GM23248 (cell line): ENCODE measurements around the gene NFATC2. TPM values are rescaled to one million over a fixed set of nuclear protein-coding genes. Genes with fewer than 3 reads are reported as not detected.
A peak's percentile ranks its signal among the peaks of the same experiment; 100 is the strongest.

Experiments
- DNase-seq: peaks from one replicate; pipeline ENCODE4 v3.0.0-alpha.2; 2015
- H2AFZ ChIP-seq: fragments of 200-600 bp; sonication (generic); 2 replicates; pipeline ENCODE4 v1.6.1; 2016; ENCODE audit warnings: antibody characterized with exemption
- H3F3A ChIP-seq: fragments of 200-600 bp; sonication (generic); 2 replicates; pipeline ENCODE4 v1.6.1; 2016; ENCODE audit warnings: mild to moderate bottlenecking, antibody characterized with exemption, mixed run types; ENCODE audit not compliant: insufficient read depth
- H3K27ac ChIP-seq: fragments of 200-600 bp; sonication (generic); 2 replicates; pipeline ENCODE4 v1.5.1; 2016; ENCODE audit warnings: mild to moderate bottlenecking
- H3K27me3 ChIP-seq: fragments of 200-600 bp; sonication (generic); replicated peaks from 2 replicates; pipeline ENCODE4 v1.6.1; 2016; ENCODE audit warnings: mild to moderate bottlenecking; ENCODE audit not compliant: insufficient read depth
- H3K36me3 ChIP-seq: fragments of 200-600 bp; sonication (generic); 2 replicates; pipeline ENCODE4 v1.6.1; 2016; ENCODE audit warnings: low read depth, mild to moderate bottlenecking
- H3K4me1 ChIP-seq: fragments of 200-600 bp; sonication (generic); 2 replicates; pipeline ENCODE4 v1.6.1; 2016; ENCODE audit warnings: mild to moderate bottlenecking; ENCODE audit not compliant: insufficient read depth
- H3K4me2 ChIP-seq: fragments of 200-600 bp; sonication (generic); one replicate; pipeline ENCODE4 v1.6.1; 2016; ENCODE audit warnings: mild to moderate bottlenecking; ENCODE audit not compliant: unreplicated experiment
- H3K4me3 ChIP-seq: fragments of 200-600 bp; sonication (generic); 2 replicates; pipeline ENCODE4 v1.5.1; 2016; ENCODE audit warnings: mild to moderate bottlenecking
- H3K79me2 ChIP-seq: fragments of 200-600 bp; sonication (generic); 2 replicates; pipeline ENCODE4 v1.6.1; 2016; ENCODE audit warnings: mild to moderate bottlenecking; ENCODE audit not compliant: insufficient read depth
- H3K9ac ChIP-seq: fragments of 200-600 bp; sonication (generic); 2 replicates; pipeline ENCODE4 v1.6.1; 2016; ENCODE audit warnings: mild to moderate bottlenecking
- H3K9me2 ChIP-seq: fragments of 200-600 bp; sonication (generic); 2 replicates; pipeline ENCODE4 v1.6.1; 2016; ENCODE audit warnings: mixed run types, mild to moderate bottlenecking, moderate library complexity; ENCODE audit not compliant: insufficient read depth
- H3K9me3 ChIP-seq: fragments of 200-600 bp; sonication (generic); one replicate; pipeline ENCODE4 v1.6.1; 2017; ENCODE audit warnings: low read depth
- H4K20me1 ChIP-seq: fragments of 200-600 bp; sonication (generic); 2 replicates; pipeline ENCODE4 v1.6.0; 2016; ENCODE audit not compliant: insufficient read depth
- EZH2 ChIP-seq: fragments of 200-600 bp; sonication (generic); IDR thresholded peaks from 2 replicates; pipeline ENCODE4 v1.6.1; 2018; ENCODE audit warnings: antibody characterized with exemption, mild to moderate bottlenecking; ENCODE audit not compliant: insufficient read depth, poor library complexity, severe bottlenecking
- EZH2phosphoT487 ChIP-seq: fragments of 200-600 bp; sonication (generic); IDR thresholded peaks from 2 replicates; pipeline ENCODE4 v1.6.1; 2018; ENCODE audit warnings: antibody characterized with exemption, moderate library complexity, mild to moderate bottlenecking, low read depth; ENCODE audit not compliant: insufficient read depth
- WGBS, 2 experiments: methylation state at CpG; one replicate each; pipeline ENCODE4 v1.1.6; 2015 to 2017; ENCODE audit warnings: low lambda C conversion rate in 2 of 2, low coverage in 1 of 2; ENCODE audit errors: missing lambda C conversion rate in 2 of 2; 5-methylcytosine and 5-hydroxymethylcytosine counted together
- in situ Hi-C: fragments of 300-500 bp; cut with MboI; formaldehyde crosslinking; loops from 2 replicates; pipeline ENCODE4 v1.15.0; 2020
- polyA plus RNA-seq: library from polyadenylated mRNA; unstranded; fragments of >200 nt; fragmentation: Nextera tagmentation; extraction: Ambion mirVana; gene quantifications from 2 replicates; pipeline ENCODE4 v1.2.1, GENCODE V29; 2016
- total RNA-seq: library from RNA; depleted of rRNA; stranded (reverse); fragments of >200 nt; shearing (Covaris generic); gene quantifications from 2 replicates; pipeline ENCODE4 v1.2.3, GENCODE V29; 2014

NFATC2 gene
- total and polyA plus RNA-seq, 2 experiments from 2014 or later, result 0.11 to 0.14 TPM

DNA sequence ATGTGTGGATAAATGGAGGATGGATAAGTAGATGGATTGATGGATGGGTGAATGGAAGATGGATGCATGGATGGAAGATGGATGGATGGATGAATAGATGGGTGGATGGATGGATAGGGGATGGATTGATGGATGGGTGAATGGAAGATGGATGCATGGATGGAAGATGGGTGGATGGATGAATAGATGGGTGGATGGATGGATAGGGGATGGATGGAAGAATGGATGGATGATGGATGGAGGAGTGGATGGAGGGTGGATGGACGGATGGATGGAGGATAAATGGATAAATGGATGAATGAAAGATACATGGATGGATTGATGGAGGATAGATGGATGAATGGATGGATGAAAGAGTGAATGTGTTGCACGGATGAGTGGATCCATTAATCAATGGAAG lies 3.0 kb upstream of the NFATC2 start:
- in situ Hi-C loops, result no loop called here
- DNase-seq, result no peak
- 58 to 65% methylated on average over 2 of the region's 2 CpGs for WGBS, 2 experiments

DNA sequence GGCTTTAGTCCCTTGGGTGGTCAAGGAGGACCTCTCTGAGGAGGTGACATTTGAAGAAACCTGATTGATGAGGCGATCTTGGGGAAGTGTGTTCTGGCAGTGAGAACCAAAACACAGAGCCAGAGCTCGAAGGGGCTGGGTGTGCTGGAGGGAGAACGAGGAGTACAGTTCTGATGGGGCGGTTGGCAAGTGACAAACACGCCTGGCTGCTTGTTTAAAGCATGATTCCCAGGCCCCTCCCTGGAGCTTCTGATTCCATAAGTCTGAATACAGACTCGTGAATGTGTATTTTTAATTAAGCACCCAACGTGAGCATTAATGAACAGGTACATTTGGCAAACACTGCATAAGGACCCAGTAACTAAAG lies 886 bp upstream of the NFATC2 start:
- H3K9ac ChIP-seq, result no peak overlapping the region
- no peak overlapping the region for H3K27ac ChIP-seq
- TF ChIP-seq EZH2phosphoT487, result no peak
- TF ChIP-seq EZH2, result no peak
- no peaks in the 10 kb centered on the region for H3K4me1 ChIP-seq
- no peak overlapping the region for H3K4me2 ChIP-seq
- H4K20me1 ChIP-seq, result no peaks in the 10 kb centered on the region
- in situ Hi-C loops, result no loop called here
- no peak overlapping the region for H3K4me3 ChIP-seq
- no peaks in the 10 kb centered on the region for H3F3A ChIP-seq
- H2AFZ ChIP-seq, result no peak overlapping the region
- no peaks in the 10 kb centered on the region for H3K9me2 ChIP-seq
- H3K36me3 ChIP-seq, result no peaks in the 10 kb centered on the region
- H3K79me2 ChIP-seq, result no peaks in the 10 kb centered on the region
- no peaks in the 10 kb centered on the region for H3K27me3 ChIP-seq
- whole genome bisulfite sequencing, 2 experiments, result 32 to 34% methylated on average over 7 of the region's 7 CpGs
- H3K9me3 ChIP-seq, result no peaks in the 10 kb centered on the region
- no peak for DNase-seq

More for the DNA sequence above, 3.0 kb upstream of the NFATC2 start:
- Histone ChIP-seq H3K4me2 (no peak overlapping the region), H3K9me3 (no peaks in the 10 kb centered on the region), H3K4me1 (no peaks in the 10 kb centered on the region), H4K20me1 (no peaks in the 10 kb centered on the region), H2AFZ (no peak overlapping the region), H3K4me3 (no peak overlapping the region), H3K9ac (no peak overlapping the region), H3K27me3 (no peaks in the 10 kb centered on the region), H3K9me2 (no peaks in the 10 kb centered on the region), H3K27ac (no peak overlapping the region), H3K79me2 (no peaks in the 10 kb centered on the region), H3K36me3 (no peaks in the 10 kb centered on the region), H3F3A (no peaks in the 10 kb centered on the region)
- TF ChIP-seq EZH2phosphoT487 (no peak), EZH2 (no peak)

GRCh38 chr20:51542033-51542570 lies 417 bp downstream of the NFATC2 start:
- in situ Hi-C loops, result no loop called here
- Histone ChIP-seq H2AFZ (no peak overlapping the region), H3K9ac (no peak overlapping the region), H4K20me1 (no peaks in the 10 kb centered on the region), H3K79me2 (no peaks in the 10 kb centered on the region), H3F3A (no peaks in the 10 kb centered on the region), H3K27ac (no peak overlapping the region), H3K4me2 (no peak overlapping the region), H3K4me1 (no peaks in the 10 kb centered on the region), H3K4me3 (no peak overlapping the region), H3K36me3 (no peaks in the 10 kb centered on the region), H3K9me2 (no peaks in the 10 kb centered on the region), H3K9me3 (no peaks in the 10 kb centered on the region), H3K27me3 (no peaks in the 10 kb centered on the region)
- no peak for DNase-seq
- TF ChIP-seq EZH2phosphoT487 (no peak), EZH2 (no peak)
- WGBS, 2 experiments, result 84 to 87% methylated on average over 10 to 27 of the region's 29 CpGs

DNA sequence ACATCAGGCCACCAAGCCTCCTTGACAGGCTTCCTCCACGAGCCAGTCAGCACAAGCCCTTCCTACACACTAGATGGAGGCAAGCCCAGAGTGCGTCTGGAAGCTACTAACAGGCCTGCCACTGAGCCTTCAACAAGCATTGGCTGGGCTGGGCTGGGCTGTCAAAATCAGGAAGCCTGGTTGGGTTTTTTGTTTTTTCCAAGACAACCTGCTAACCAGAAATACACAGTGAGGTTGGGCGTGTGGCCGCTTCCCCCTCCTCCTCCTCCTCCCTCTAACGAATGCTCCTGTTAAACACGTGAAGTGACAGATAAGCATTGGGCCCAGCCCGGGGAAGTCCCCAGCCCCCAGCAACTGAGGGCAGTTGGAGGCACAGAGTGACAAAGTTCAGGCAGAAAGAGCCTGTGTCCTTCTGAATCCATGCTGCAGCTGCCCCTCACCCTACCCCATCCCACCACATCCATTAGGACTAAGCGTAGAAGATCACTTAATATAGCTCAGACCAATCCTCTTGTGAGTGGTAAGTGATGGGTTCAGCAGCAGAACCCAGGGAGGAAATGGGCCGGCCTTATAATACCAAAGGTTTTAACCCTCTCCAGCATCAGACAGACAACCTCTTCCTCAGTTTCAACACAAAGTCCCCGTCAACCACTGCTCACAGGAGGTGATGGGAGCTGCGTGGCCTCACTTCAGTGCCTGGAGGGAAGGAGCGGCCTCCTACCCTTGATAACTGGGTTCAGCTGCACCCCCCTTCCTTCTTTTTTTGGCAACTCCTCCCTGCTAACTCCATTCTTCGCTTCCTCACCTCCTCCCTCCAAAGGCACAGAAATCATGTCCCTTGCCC lies 1.1 kb downstream of the NFATC2 start:
- no peak for TF ChIP-seq EZH2
- TF ChIP-seq EZH2phosphoT487, result no peak
- Histone ChIP-seq H3K27ac (no peak overlapping the region), H3K36me3 (no peaks in the 10 kb centered on the region), H3K79me2 (no peaks in the 10 kb centered on the region), H3K9me3 (no peaks in the 10 kb centered on the region), H3K9me2 (no peaks in the 10 kb centered on the region), H3K4me3 (no peak overlapping the region), H4K20me1 (no peaks in the 10 kb centered on the region), H2AFZ (no peak overlapping the region), H3K27me3 (no peaks in the 10 kb centered on the region), H3K4me2 (no peak overlapping the region), H3F3A (no peaks in the 10 kb centered on the region), H3K9ac (no peak overlapping the region), H3K4me1 (no peaks in the 10 kb centered on the region)
- WGBS, 2 experiments, result 61 to 62% methylated on average over 13 of the region's 13 CpGs
- DNase-seq, result peak; percentile 32
- in situ Hi-C loops, result no loop called here
